Astrocyte of the cerebellum (primary cell): Measurements from ENCODE around the gene NMB.

Experiments used
- DNase-seq: peaks from one replicate; pipeline ENCODE4 v3.0.0-alpha.2; 2011; ENCODE audit warnings: low read depth
- H3K4me3 ChIP-seq: 2 replicates; pipeline ENCODE4 v1.5.1; 2011; ENCODE audit warnings: mild to moderate bottlenecking, low read depth, low read length, moderate library complexity
- in situ Hi-C: cut with HindIII; loops from 2 replicates; pipeline ENCODE4 v1.10.0; 2017; ENCODE audit warnings: low sequenced_read_pairs
- TF ChIP-seq, protein P1 (sequence below): IDR thresholded peaks from 2 replicates; pipeline ENCODE4 v1.5.1; 2012; ENCODE audit warnings: low read length, low read depth, moderate library complexity, mild to moderate bottlenecking; ENCODE audit errors: missing control alignments

Gene NMB, protein sequence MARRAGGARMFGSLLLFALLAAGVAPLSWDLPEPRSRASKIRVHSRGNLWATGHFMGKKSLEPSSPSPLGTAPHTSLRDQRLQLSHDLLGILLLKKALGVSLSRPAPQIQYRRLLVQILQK

GRCh38 chr15:84658080-84658787, at the start of gene NMB:
TSS of gene NMB (minus strand) at chr15:84658199. CDS start at chr15:84658152, 47 bp downstream.
- peak within 1 kb of the TSS; percentile 41 for H3K4me3 ChIP-seq
- TF ChIP-seq, protein P1, sequence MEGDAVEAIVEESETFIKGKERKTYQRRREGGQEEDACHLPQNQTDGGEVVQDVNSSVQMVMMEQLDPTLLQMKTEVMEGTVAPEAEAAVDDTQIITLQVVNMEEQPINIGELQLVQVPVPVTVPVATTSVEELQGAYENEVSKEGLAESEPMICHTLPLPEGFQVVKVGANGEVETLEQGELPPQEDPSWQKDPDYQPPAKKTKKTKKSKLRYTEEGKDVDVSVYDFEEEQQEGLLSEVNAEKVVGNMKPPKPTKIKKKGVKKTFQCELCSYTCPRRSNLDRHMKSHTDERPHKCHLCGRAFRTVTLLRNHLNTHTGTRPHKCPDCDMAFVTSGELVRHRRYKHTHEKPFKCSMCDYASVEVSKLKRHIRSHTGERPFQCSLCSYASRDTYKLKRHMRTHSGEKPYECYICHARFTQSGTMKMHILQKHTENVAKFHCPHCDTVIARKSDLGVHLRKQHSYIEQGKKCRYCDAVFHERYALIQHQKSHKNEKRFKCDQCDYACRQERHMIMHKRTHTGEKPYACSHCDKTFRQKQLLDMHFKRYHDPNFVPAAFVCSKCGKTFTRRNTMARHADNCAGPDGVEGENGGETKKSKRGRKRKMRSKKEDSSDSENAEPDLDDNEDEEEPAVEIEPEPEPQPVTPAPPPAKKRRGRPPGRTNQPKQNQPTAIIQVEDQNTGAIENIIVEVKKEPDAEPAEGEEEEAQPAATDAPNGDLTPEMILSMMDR, result peak; percentile 65
- in situ Hi-C loops, result no loop called here
- peak; percentile 15 for DNase-seq

GRCh38 chr15:84703808-84704207, 45.8 kb upstream of the NMB start:
- TF ChIP-seq, protein P1, result no peak
- in situ Hi-C loops, result loop anchor here (5.0 kb wide), 1 partner anchor 42 kb away; no protein-coding TSS in a partner anchor
- DNase-seq, result no peak

DNA sequence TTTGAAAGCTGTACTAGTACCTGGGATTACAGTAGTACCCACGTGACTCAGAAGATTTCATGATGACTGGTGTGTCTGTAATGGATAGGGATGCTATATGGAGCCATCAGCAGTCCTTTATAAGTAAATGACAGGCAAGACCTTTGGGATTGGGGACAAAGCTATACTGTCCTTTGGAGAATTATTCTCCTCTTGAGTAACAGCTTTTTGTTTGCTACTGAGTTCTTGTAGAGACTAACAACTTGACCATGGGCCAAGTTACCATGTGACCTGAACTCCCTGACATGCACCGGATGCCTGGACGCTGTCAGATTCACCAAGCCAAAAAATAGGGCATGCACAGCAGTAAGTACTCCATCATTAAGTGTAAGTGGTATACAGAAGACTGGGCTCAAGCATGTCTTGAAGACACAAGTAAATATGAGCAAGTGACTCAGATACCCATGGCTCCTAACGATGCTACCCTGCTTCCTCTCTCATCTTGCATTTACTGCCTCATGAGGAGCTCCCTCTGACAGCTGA, 45.0 kb upstream of the NMB start:
- H3K4me3 ChIP-seq, result no peak overlapping the region
- in situ Hi-C loops, result loop anchor here (5.0 kb wide), 1 partner anchor 41 kb away; no protein-coding TSS in a partner anchor
- no peak for DNase-seq
- TF ChIP-seq, protein P1, result no peak

More at GRCh38 chr15:84703808-84704207, 45.8 kb upstream of the NMB start:
- no peak overlapping the region for H3K4me3 ChIP-seq

- TF ChIP-seq, protein P1, result no peak
- in situ Hi-C loops, result loop anchor here (5.0 kb wide), 1 partner anchor 37 kb away; no protein-coding TSS in a partner anchor
- no peak for DNase-seq
- H3K4me3 ChIP-seq, result no peak overlapping the region
Observed at GRCh38 chr15:84699538-84700191, 41.7 kb upstream of the NMB start.

DNA sequence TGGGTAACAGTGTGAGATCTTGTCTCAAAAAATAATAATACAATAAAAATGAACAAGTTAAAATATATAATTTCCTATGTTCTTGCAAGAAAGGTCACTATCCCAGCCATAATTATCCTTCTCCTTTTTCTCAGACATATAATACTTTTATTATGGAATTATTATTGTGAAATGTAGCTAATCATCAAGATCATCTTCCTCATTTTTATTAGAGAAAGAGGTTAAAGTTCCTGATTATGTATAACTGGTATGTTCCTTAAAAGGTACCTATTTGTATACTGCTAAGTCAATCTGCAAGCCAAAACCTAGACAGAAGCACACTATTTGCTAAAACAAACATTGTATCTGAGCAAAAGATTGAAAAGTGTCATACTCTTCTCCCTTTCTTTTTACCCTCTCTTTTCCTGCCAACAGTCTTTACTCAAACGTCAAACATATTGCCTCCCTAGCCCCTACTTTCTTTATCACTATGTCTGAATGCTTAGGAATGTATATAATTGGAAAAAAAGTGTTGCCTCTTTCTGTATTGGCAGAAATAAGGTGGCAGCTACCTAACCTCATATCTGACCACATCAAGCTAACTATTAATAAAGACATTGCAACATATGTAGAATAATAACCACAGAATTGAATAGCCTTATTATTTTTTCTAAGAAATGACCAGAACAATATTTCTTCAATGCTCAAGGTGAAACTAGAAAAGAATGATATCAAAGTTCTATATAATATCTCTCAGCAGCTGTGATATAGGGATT, 39.4 kb upstream of the NMB start:
- H3K4me3 ChIP-seq, result no peak overlapping the region
- TF ChIP-seq, protein P1, result no peak
- DNase-seq, result no peak
- in situ Hi-C loops, result no loop called here

- no peak for DNase-seq
- TF ChIP-seq, protein P1, result no peak
- no peak overlapping the region for H3K4me3 ChIP-seq
- in situ Hi-C loops, result no loop called here
Observed at GRCh38 chr15:84696757-84697156, 38.8 kb upstream of the NMB start.
